ENCODE data around the gene MGAT5B. TPM values are rescaled to one million over a fixed set of nuclear protein-coding genes. Genes with fewer than 3 reads are reported as not detected.

MGAT5B gene
- total and polyA plus RNA-seq, 9 of the 15 experiments (the other 6 are each of a cell fraction or from before 2014, with no cell fraction given) = 0.09 to 0.43 (median 0.18) TPM; not detected in 4

- no TSS peak for BruUV-seq (replicated peaks)
- Histone ChIP-seq H2AFZ (ENCODE audit: low read depth, low read length) (no peak overlapping the region), H3K9ac (ENCODE audit: insufficient read depth in 1 of 2, low read depth in 2 of 2, low read length in 2 of 2) (no peak overlapping the region), H3K79me2 (ENCODE audit: control insufficient read depth, insufficient read depth, low read length) (no peaks in the 10 kb centered on the region), H3K36me3 (ENCODE audit: control insufficient read depth, insufficient read depth, low read length) (no peaks in the 10 kb centered on the region), H3K9me3 (replicated peaks; ENCODE audit: control insufficient read depth, insufficient read depth, low read depth, low read length) (no peaks in the 10 kb centered on the region), H3K27ac (ENCODE audit: extremely low read depth, low read depth, low read length) (no peak overlapping the region), H4K20me1 (replicated peaks; ENCODE audit: control insufficient read depth, insufficient read depth, low read length) (peaks cover 25% of the 10 kb centered on the region; the same call in 1 of the 2 replicates), H3K4me2 (ENCODE audit: insufficient read depth, low read length) (no peak overlapping the region), H3K4me3 (no peak overlapping the region), H3K27me3 (ENCODE audit: control insufficient read depth in 2 of 2, insufficient read depth in 2 of 2, low read length in 2 of 2) (peaks cover 61 to 95% of the 10 kb centered on the region in 2 experiments), H3K9me1 (ENCODE audit: control insufficient read depth, insufficient read depth, low read length) (peaks cover 4% of the 10 kb centered on the region), H3K4me1 (replicated peaks in 1 of 2; ENCODE audit: control insufficient read depth in 2 of 2, insufficient read depth in 2 of 2, low read length in 2 of 2) (no peaks in the 10 kb centered on the region; a peak in 1 of 5 replicates)
- ChIA-PET POLR2A (interaction anchor here (0.6 to 0.8 kb wide), 4 partner anchors 48 to 1490 kb away, joined by 3 read pairs; no protein-coding TSS in a partner anchor), CTCF (ENCODE audit: low intra/inter-chr PET ratio) (no interaction called here)
- intact Hi-C loops (cut with micrococcal nuclease) = no loop called here
- in situ Hi-C loops (cut with MboI) = no loop called here
- FAIRE-seq (no peak), DNase-seq (ENCODE audit: extremely low read depth in 1 of 4, low spot score in 3 of 4) (no peak), ATAC-seq (no peak)
- 4% methylated on average over 15 of the region's 15 CpGs for WGBS (ENCODE audit: insufficient coverage, low coverage, missing lambda C conversion rate)
- no peak for TF ChIP-seq NFXL1 (CRISPR knock-in tag; IDR thresholded peaks at IDR 0.05)
- no peak for TF ChIP-seq ARID4B (CRISPR knock-in tag; IDR thresholded peaks at IDR 0.05)
- no peak for TF ChIP-seq SLC30A9 (CRISPR knock-in tag; IDR thresholded peaks at IDR 0.05)
- TF ChIP-seq SP2 (IDR thresholded peaks at IDR 0.05; ENCODE audit: extremely low read depth, low read depth, low read length, poor library complexity, severe bottlenecking) = no peak
- TF ChIP-seq ZBTB33 (CRISPR knock-in tag; IDR thresholded peaks at IDR 0.05) = no peak
- no peak for TF ChIP-seq TOE1 (IDR thresholded peaks at IDR 0.05; ENCODE audit: borderline replicate concordance)
- no peak for TF ChIP-seq TOE1 (CRISPR knock-in tag; IDR thresholded peaks at IDR 0.05; ENCODE audit: borderline replicate concordance, low read depth)
- no peak for TF ChIP-seq FOXP1 (CRISPR knock-in tag; IDR thresholded peaks at IDR 0.05)
- no peak for TF ChIP-seq ZNF707 (CRISPR knock-in tag; conservative IDR thresholded peaks at IDR 0.05)
- no peak for TF ChIP-seq RBBP5 (IDR thresholded peaks at IDR 0.05; ENCODE audit: borderline replicate concordance, insufficient read depth, low read length, poor library complexity, severe bottlenecking)
- TF ChIP-seq HES1 (IDR thresholded peaks at IDR 0.05; ENCODE audit: low read depth) = no peak
- no peak for TF ChIP-seq CREB1 (IDR thresholded peaks at IDR 0.05)
- no peak for TF ChIP-seq CREB1 (CRISPR knock-in tag; IDR thresholded peaks at IDR 0.05)
Measured at GRCh38 chr17:76917829-76918228, 49.6 kb downstream of the MGAT5B start.
